ENCODE data around the gene ACVR1C. TPM values are rescaled to one million over a fixed set of nuclear protein-coding genes. Genes with fewer than 3 reads are reported as not detected.

The ACVR1C gene
- total RNA-seq, 1 donor = 0.27 TPM

DNA sequence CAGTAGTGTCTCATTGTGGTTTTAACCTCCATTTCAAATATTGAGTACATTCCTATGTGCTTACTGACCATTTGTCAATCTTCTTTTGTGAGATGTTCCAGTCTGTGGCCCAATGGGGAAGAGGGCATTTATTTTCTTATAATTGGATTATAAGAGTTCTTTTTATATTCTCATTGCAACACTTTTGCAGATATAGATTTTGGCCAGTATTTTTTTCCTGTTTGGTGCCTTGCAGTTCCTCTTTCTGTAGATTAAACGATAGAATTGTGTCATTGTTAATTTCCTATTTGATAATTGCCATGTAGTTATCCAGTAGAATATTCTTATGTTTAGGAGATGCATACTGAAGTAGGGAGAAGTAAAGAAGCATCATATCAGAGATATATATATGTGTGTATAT is 128.3 kb downstream of the ACVR1C start:
- DNase-seq (ENCODE audit: low read depth in 2 of 3, low spot score in 2 of 3) = no peak

DNA sequence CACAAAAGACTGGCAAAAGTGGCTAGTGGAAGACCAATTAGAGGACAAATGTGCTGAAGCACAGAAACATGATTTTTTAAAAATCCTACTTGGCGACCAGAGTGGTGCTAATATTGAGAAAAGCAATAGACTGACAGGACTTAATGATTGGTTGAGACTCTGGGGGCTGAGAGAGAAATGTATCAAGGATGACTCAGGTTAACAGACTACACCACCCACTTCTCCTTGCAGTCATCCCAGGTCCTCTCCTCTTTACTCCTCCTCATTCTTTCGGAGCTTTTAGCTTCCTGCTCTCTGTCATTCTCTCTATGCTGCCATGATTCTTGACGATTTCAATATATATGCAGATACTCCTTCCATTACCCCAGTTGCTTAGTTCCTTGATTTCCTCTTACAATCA is 130.2 kb downstream of the ACVR1C start:
- no peak for DNase-seq (ENCODE audit: low read depth in 2 of 3, low spot score in 2 of 3)

DNA sequence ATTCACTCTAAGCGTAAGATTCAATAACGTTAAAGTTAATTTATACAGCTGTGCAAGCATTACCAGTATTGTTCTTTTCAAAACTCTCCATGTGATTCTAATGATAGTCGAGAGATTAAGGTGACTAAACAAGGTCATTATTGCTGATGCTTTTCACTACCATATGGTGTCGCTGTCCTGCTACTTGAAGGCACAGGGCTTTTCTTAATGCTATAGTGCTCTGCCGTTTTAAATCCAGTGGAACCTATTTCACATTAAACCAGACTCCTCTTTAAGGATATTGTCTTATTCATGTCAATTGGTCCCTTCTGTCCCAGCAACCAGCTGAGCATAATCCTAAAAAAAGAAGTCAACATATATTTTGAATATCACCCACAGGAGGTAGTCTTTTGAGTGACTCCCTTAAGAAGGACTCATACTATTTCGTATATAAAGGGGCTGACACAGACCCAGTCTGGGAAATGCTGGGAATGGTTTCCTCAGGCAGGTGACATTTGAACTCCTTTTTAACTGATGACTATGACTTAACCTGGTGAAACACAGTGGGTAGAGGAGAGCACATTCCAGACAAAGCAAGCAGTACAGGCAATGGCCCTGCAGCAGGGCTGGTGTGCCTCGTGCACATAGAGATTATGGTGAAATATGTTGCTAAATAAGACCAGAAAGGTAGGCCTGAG is 130.9 kb downstream of the ACVR1C start:
- peak in 2 of 3 donors; percentile 22 to 56 for DNase-seq (ENCODE audit: low read depth in 2 of 3, low spot score in 2 of 3)

DNA sequence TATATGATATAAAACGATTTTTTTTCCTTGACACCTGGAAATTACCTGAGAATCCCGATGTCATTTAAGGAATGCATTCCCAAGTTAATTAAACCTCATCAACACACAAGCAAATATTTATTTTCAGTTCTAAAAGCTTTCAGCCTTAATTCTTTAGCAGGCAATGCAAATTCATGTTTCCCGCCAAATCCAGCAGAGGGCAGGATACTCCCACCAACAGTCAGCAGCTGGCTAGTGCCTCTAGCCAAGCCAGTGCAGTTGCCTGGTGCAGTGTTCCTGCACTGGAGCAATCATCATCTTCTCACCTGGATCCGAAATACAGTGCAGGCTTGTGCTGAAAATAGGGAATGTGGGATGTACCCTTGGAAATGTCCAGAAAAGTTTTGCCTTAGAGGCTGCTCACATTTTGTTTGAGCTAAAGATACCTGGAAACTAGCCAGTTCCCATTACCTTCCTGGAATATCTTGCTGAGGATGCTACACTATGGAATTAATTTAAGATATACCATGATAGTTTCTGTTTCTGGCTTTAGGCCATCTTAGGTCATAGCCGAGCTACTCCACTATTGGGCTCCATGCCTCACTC is 136.4 kb downstream of the ACVR1C start:
- DNase-seq (ENCODE audit: low read depth in 2 of 3, low spot score in 2 of 3) = peak; percentile 34 to 84 (median 58)

DNA sequence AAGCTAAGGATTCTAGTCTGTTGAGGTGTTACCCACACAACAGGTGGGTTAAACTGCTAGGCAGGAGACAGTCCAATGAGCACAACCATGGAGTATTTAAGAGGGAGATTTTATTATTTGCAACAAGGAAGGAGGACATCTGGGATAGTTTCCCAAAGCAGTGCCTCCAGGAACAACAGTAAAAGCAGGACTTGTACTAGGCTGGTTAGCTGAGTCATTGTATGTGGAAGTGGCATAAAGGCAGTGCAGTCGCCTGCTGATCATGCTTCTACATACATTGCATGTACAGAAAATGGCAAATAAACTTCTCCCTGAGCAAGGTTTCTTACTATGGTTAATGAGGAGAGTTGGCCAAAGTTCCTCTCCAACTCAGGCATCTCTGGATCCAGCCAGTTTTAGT is 138.7 kb downstream of the ACVR1C start:
- DNase-seq (ENCODE audit: low read depth in 2 of 3, low spot score in 2 of 3) = no peak

DNA sequence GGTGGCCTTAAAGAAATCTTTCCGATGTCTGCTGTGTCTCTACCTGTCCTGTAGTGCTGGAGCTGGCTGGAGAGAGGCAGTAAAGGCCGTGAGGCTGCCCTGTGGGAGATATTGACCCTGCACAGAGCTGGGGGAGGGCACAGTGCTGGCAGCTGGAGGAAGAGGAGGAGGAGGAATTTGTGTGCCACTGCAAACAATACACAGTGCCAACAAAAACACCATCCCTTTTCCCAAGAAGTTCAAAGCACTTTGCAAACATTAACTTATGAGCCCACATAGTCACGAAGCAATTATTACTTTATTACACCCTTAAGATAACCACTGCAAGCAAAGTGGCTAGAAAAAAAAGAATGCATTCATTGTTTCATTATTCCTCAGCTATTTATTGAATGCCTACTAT is 139.8 kb downstream of the ACVR1C start:
- DNase-seq (ENCODE audit: low read depth in 2 of 3, low spot score in 2 of 3) = no peak

DNA sequence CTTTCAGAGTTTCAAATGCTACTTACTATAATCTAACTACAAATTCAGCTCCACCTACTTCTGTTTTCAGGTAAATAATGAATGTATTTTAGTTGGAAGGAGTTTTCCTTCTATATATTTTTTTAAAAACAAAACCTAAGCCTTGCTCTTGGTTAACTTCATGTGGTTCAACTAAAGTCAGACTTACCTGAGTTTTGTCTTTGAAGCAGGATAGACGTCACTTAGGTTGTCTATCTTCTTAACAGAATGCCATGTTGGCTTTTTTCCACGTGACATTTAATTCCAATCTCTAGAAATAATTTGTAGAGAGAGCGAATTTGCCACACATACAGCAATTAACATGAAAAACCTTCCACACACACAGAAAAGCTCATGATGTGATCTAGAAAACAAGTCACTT is 140.9 kb downstream of the ACVR1C start:
- no peak for DNase-seq (ENCODE audit: low read depth in 2 of 3, low spot score in 2 of 3)

DNA sequence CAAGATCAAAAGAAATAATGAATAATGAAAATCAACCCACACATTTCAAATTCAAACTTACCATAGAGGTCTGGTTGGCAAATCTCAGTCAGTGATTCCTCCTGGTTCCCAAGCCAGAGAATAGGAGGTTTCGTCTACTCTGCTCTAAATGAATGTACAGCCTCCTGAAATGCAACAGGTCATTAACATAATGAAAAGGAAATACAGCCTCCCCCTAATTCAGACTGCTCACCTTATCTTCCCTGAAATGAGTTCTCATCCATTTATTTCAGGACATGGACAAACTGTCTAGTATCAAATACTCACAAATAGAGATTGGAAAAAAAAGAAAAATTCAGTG is 141.4 kb downstream of the ACVR1C start:
- DNase-seq (ENCODE audit: low read depth in 2 of 3, low spot score in 2 of 3) = no peak

DNA sequence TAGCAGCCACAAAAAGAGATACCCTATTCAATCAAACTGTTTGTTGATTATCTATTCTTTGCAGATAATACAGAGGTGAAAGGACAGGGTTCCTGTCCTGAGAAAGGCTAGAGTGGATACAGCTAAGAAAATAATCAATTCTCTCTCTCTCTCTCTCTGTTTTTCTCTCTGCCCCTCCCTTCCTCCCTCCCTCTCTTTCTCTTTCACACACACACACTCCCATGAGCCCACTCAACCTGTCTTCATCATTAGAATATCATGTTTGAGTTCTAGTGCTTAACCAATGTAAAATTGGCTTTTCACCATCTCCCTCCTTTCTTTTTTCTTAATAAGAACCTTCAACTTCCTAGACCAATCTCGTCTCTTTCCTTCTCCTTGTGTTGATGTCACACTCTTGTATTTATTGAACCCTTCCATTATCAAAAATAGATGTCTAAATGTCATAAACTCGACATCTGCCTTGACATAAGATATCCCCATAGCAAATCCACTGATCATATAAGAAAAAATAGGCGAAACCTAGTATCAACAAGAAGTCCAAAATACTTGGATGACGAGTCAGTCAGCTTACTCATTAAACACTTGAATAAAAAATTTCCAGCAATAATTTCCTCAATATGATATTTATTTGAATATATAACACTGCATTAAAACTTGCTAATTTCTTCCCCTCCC is 141.9 kb downstream of the ACVR1C start:
- DNase-seq (ENCODE audit: low read depth in 2 of 3, low spot score in 2 of 3) = no peak

DNA sequence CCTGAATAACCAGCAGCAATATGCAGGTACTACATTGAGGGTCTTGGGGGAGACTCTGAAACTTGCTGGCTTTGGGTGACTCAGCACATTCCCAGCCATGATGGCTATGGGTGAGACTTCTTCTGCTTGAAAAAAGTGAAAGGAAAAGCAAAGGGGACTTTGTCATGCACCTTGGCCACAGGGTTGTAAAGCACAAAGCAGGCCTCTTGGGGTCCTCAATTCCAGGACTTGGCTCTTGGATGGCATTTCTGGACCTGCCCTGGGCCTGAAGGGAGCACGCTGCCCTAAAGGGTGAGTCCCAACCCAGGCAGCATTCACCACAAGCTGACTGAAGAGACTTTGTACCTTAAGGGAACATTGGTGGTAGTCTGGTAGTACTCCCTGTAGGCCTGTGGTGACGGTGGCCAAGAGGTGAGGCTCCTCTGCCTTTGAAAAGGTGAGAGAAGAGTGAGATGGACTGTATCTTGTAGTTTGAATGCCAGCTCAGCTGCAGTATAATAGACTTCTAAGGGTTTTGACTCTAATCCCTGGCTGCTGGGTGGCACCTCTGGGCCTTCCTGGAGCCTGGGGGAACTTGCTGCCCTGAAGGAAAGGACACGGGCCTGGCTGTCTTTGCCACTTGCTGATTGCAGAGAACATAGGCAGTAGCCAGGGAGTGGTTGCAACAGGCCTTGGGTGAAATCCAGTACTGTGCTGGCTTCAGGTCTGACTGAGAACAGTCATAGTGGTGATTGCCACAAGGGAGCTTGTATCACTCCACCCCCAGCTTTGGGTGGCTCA is 148.3 kb downstream of the ACVR1C start:
- DNase-seq (ENCODE audit: low read depth in 2 of 3, low spot score in 2 of 3) = no peak

DNA sequence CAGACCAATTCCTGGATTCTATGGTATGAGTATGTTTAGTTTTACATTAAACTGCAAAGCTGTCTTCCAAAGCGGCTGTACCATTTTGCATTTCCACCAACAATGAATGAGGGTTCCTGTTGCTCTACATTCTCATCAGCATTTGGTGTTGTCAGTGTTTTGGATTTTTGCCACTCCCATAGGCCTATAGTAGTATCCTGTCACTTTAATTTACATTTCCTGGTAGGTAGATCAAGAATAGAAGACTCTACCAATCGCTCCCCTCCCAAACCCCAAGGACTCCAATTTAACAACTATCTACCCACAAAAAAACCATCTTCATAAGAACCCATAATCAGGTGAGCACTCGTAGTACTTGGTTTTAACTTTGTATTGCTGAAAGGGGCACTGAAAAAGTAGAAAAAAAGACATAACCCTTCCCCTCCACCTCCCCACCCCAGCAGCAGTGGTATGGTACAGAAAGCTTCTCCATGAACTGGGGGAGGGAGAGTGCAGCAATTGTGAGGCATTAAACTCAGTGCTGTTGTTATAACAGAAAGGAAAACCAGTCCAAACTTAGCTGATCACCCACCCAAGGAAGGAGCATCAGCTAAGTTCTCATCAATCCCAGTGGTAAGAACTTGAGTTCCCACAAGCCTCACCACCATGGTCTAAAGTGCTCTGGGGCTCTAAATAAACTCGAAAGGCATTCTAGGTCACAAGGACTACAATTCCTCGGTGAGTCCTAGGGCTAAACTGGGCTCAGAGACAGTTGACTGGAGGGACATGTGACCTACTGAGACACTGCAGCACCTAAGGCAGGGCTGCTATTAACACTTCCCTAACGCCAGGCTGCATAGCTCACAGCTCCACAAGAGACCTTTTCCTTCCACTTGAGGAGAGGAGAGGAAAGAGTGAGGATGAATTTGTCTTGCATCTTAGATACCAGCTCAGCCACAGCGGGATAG is 149.3 kb downstream of the ACVR1C start:
- no peak for DNase-seq (ENCODE audit: low read depth in 2 of 3, low spot score in 2 of 3)

DNA sequence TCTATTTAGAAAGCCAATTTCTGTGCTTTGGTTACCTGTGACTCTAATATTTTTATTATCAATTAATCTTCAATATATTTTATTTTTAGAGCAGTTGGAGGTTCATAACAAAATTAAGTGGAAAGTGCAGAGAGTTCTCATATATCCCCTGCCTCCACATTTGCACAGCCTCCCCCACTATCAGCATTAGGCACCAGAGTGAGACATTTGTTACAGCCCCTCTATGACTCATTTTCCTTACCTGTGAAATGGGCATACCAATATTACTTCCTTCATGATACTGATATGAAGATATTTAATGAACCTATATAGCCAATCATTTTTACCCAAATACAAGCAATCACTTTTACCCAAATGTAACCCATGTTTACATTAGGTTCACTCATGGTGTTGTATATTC is 150.7 kb downstream of the ACVR1C start:
- no peak for DNase-seq (ENCODE audit: low read depth in 2 of 3, low spot score in 2 of 3)

DNA sequence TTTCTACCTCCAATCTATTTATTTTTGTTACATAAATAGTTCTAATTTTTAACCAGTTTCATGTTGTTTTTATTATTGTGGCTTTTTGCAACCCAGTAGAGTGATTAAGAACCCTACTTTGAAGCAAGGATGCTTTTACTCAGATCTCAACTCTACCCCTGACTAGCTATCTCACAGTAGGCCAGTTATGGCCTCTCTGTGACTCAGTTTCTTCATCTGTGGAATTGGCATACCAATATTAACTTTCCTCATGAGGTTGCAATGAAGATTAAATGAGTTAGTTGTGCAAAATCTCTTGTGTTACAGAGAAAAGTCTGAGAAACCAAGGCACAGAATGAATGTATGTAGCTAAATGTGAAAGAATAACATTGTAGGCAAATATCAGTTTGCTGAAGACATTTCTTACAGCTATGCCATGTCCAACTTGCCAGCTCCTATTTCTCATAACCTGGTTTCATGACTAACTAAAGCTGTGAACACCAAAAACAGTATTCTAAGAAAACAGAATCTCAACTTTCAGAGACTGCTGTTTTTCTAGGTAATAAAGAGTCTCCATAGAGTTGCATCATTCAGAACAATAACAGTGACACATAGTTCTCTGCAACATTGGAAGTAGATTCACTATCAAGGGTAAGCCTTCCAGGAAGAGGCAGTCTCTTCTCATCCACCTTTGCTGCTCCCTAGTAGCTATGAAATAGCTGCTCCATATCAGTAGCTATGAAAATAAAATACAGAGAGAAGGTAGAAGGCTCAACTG is 151.5 kb downstream of the ACVR1C start:
- no peak for DNase-seq (ENCODE audit: low read depth in 2 of 3, low spot score in 2 of 3)

Other genes with a start within 250 kb of the ACVR1C start
- 45.5 TPM for gene CYTIP, start 184.8 kb downstream of the ACVR1C start, total RNA-seq
- 10.5 TPM for gene ACVR1, start 247.5 kb upstream of the ACVR1C start, total RNA-seq